H9 (cell line): Measurements from ENCODE around the gene ASIC4. TPM values are rescaled to one million over a fixed set of nuclear protein-coding genes. Genes with fewer than 3 reads are reported as not detected.

ENCODE experiments used
- DNase-seq: peaks from one replicate; pipeline ENCODE4 v3.0.0-alpha.2; 2017
- H2AFZ ChIP-seq: one replicate; pipeline ENCODE4 v1.6.1; 2013; ENCODE audit warnings: mild to moderate bottlenecking, low read length, control low read depth, moderate library complexity
- H2AK5ac ChIP-seq: 2 replicates; pipeline ENCODE4 v1.6.1; 2013; ENCODE audit warnings: low read length, control low read depth, mixed read lengths; ENCODE audit not compliant: insufficient read length
- H2BK120ac ChIP-seq: one replicate; pipeline ENCODE4 v1.6.1; 2013; ENCODE audit warnings: low read depth, mild to moderate bottlenecking, low read length, control low read depth, inconsistent platforms; ENCODE audit not compliant: poor library complexity, severe bottlenecking
- H2BK12ac ChIP-seq: 2 replicates; pipeline ENCODE4 v1.6.1; 2013; ENCODE audit warnings: low read length, control low read depth, mixed read lengths, low read depth; ENCODE audit not compliant: insufficient read length
- H2BK15ac ChIP-seq: 2 replicates; pipeline ENCODE4 v1.6.1; 2013; ENCODE audit warnings: low read depth, low read length, control low read depth
- H2BK20ac ChIP-seq: one replicate; pipeline ENCODE4 v1.6.1; 2013; ENCODE audit warnings: low read depth, mild to moderate bottlenecking, low read length, control low read depth, inconsistent platforms; ENCODE audit not compliant: poor library complexity, severe bottlenecking
- H2BK5ac ChIP-seq: 2 replicates; pipeline ENCODE4 v1.6.1; 2013; ENCODE audit warnings: low read length, control low read depth, mixed read lengths; ENCODE audit not compliant: insufficient read length
- H3K14ac ChIP-seq: 2 replicates; pipeline ENCODE4 v1.6.1; 2013; ENCODE audit warnings: low read length, control low read depth; ENCODE audit not compliant: insufficient read depth
- H3K18ac ChIP-seq: 2 replicates; pipeline ENCODE4 v1.6.1; 2013; ENCODE audit warnings: low read depth, mild to moderate bottlenecking, mixed read lengths, low read length, control low read depth; ENCODE audit not compliant: insufficient read length
- H3K23ac ChIP-seq: 2 replicates; pipeline ENCODE4 v1.6.1; 2013; ENCODE audit warnings: low read length, control low read depth, mixed read lengths, low read depth; ENCODE audit not compliant: insufficient read length
- H3K23me2 ChIP-seq: 2 replicates; pipeline ENCODE4 v1.6.1; 2013; ENCODE audit warnings: low read depth, mild to moderate bottlenecking, mixed read lengths, low read length, control low read depth; ENCODE audit not compliant: insufficient read length, poor library complexity, severe bottlenecking
- H3K27ac ChIP-seq: 2 replicates; pipeline ENCODE4 v1.5.1; 2013; ENCODE audit warnings: low read length, control low read depth, mixed read lengths, low read depth; ENCODE audit not compliant: insufficient read length
- H3K27me3 ChIP-seq: 2 replicates; pipeline ENCODE4 v1.6.1; 2013; ENCODE audit warnings: low read length, control low read depth, inconsistent platforms; ENCODE audit not compliant: insufficient read depth
- H3K4ac ChIP-seq: 2 replicates; pipeline ENCODE4 v1.6.1; 2013; ENCODE audit warnings: low read depth, mild to moderate bottlenecking, control low read depth, inconsistent platforms, low read length, moderate library complexity
- H3K4me1 ChIP-seq: 2 replicates; pipeline ENCODE4 v1.6.1; 2013; ENCODE audit warnings: low read length, control low read depth, inconsistent platforms; ENCODE audit not compliant: insufficient read depth
- H3K4me2 ChIP-seq: 2 replicates; pipeline ENCODE4 v1.6.1; 2013; ENCODE audit warnings: low read length, control low read depth, mixed read lengths; ENCODE audit not compliant: insufficient read length, insufficient read depth
- H3K56ac ChIP-seq: 2 replicates; pipeline ENCODE4 v1.6.1; 2013; ENCODE audit warnings: low read depth, mild to moderate bottlenecking, mixed read lengths, low read length, control low read depth; ENCODE audit not compliant: insufficient read length
- H3K79me1 ChIP-seq: 2 replicates; pipeline ENCODE4 v1.6.1; 2013; ENCODE audit warnings: low read depth, mild to moderate bottlenecking, moderate library complexity, low read length, control low read depth, inconsistent platforms; ENCODE audit not compliant: insufficient read depth, poor library complexity, severe bottlenecking
- H3K79me2 ChIP-seq: 2 replicates; pipeline ENCODE4 v1.6.1; 2013; ENCODE audit warnings: low read length, control low read depth, inconsistent platforms; ENCODE audit not compliant: insufficient read depth
- H3K9ac ChIP-seq: 2 replicates; pipeline ENCODE4 v1.6.1; 2013; ENCODE audit warnings: low read length, control low read depth, mixed read lengths; ENCODE audit not compliant: insufficient read length; ENCODE audit errors: extremely low read depth
- H3K9me3 ChIP-seq: one replicate; pipeline ENCODE4 v1.6.1; 2013; ENCODE audit warnings: low read depth, low read length, inconsistent platforms; ENCODE audit not compliant: control insufficient read depth
- H3T11ph ChIP-seq: one replicate; pipeline ENCODE4 v1.6.1; 2013; ENCODE audit warnings: mild to moderate bottlenecking, low read length, control low read depth, inconsistent platforms
- H4K20me1 ChIP-seq: one replicate; pipeline ENCODE4 v1.6.1; 2013; ENCODE audit not compliant: control insufficient read depth, insufficient read length, insufficient read depth
- H4K5ac ChIP-seq: 2 replicates; pipeline ENCODE4 v1.6.1; 2013; ENCODE audit warnings: low read depth, mild to moderate bottlenecking, mixed read lengths, low read length, control low read depth; ENCODE audit not compliant: insufficient read length
- H4K8ac ChIP-seq: replicated peaks from 2 replicates; pipeline ENCODE4 v1.6.1; 2013; ENCODE audit warnings: low read length, control low read depth, mixed read lengths, low read depth; ENCODE audit not compliant: insufficient read length
- H4K91ac ChIP-seq: 2 replicates; pipeline ENCODE4 v1.6.1; 2013; ENCODE audit warnings: low read depth, mild to moderate bottlenecking, moderate library complexity, mixed read lengths, low read length, control low read depth; ENCODE audit not compliant: insufficient read length
- H3K27ac Mint-ChIP-seq, 3 experiments: 2 replicates in 2 of 3; 3 replicates in 1 of 3; pipeline ENCODE4 v1.8.0; 2020 to 2021; ENCODE audit warnings: mixed read lengths in 3 of 3, mild to moderate bottlenecking in 1 of 3, moderate library complexity in 1 of 3
- H3K27me3 Mint-ChIP-seq: 2 replicates; pipeline ENCODE4 v1.8.0; 2021; ENCODE audit warnings: low read depth, mild to moderate bottlenecking, moderate library complexity, mixed read lengths
- H3K36me3 Mint-ChIP-seq, 3 experiments: 2 replicates in 2 of 3; 3 replicates in 1 of 3; pipeline ENCODE4 v1.8.0; 2020 to 2021; ENCODE audit warnings: low read depth in 3 of 3, mixed read lengths in 3 of 3; ENCODE audit not compliant: insufficient read depth in 1 of 3
- H3K4me1 Mint-ChIP-seq, 2 experiments: 2 replicates each; pipeline ENCODE4 v1.8.0; 2020; ENCODE audit warnings: mixed read lengths in 2 of 2
- H3K4me3 Mint-ChIP-seq, 2 experiments: 2 replicates in 1 of 2; 3 replicates in 1 of 2; pipeline ENCODE4 v1.8.0; 2020 to 2021; ENCODE audit warnings: mild to moderate bottlenecking in 2 of 2, mixed read lengths in 2 of 2, moderate library complexity in 1 of 2
- H3K9me3 Mint-ChIP-seq, 2 experiments: 2 replicates in 1 of 2; 3 replicates in 1 of 2; pipeline ENCODE4 v1.8.0; 2020; ENCODE audit warnings: mild to moderate bottlenecking in 2 of 2, mixed read lengths in 2 of 2, moderate library complexity in 1 of 2
- CTCF ChIP-seq: fragments of 200-600 bp; sonication (generic); conservative IDR thresholded peaks from 3 replicates; pipeline ENCODE4 v1.8.0; 2021; ENCODE audit warnings: antibody characterized with exemption, mild to moderate bottlenecking
- WGBS: extraction: QIAGEN DNeasy Blood & Tissue Kit; methylation state at CpG from one replicate; pipeline ENCODE4 v1.1.7; 2013; ENCODE audit warnings: missing lambda C conversion rate, low lambda C conversion rate, mixed read lengths; ENCODE audit not compliant: insufficient read length; ENCODE audit errors: extremely low coverage; 5-methylcytosine and 5-hydroxymethylcytosine counted together
- total RNA-seq: library from RNA; stranded (reverse); gene quantifications from 2 replicates; pipeline ENCODE4 v1.2.1, GENCODE V29; 2021

Gene ASIC4
- total RNA-seq, 1 experiment from 2014 or later, result 0.37 TPM

GRCh38 chr2:219531639-219532377 is 17.5 kb downstream of the ASIC4 start:
- WGBS, result no CpG with 5 or more reads among the region's 20 CpGs

More at GRCh38 chr2:219531639-219532377, 17.5 kb downstream of the ASIC4 start:
- no peak overlapping the region for H3K4me2 ChIP-seq
- no peak overlapping the region for H2BK5ac ChIP-seq
- H3K9me3 ChIP-seq, result no peaks in the 10 kb centered on the region
- no peak overlapping the region for H3K4ac ChIP-seq
- no peak overlapping the region for H2AFZ ChIP-seq
- no peak overlapping the region for H3K18ac ChIP-seq
- no peak overlapping the region for H3T11ph ChIP-seq
- H2BK15ac ChIP-seq, result no peak overlapping the region
- H3K36me3 Mint-ChIP-seq, result no peaks in the 10 kb centered on the region
- H2BK120ac ChIP-seq, result no peak overlapping the region
- H4K5ac ChIP-seq, result no peak overlapping the region
- no peak overlapping the region; the same call in 1 of the 2 replicates for H3K14ac ChIP-seq
- H3K4me3 Mint-ChIP-seq, result no peak overlapping the region; a peak in 1 of 5 replicates
- H3K79me1 ChIP-seq, result no peaks in the 10 kb centered on the region
- peak overlapping the region in 1 of 3 experiments; percentile 14; a peak in 1 of 7 replicates for H3K27ac Mint-ChIP-seq
- H2BK12ac ChIP-seq, result no peak overlapping the region
- no peak for TF ChIP-seq CTCF
- no peak for DNase-seq
- H3K27me3 ChIP-seq, result no peaks in the 10 kb centered on the region; the same call in 1 of the 2 replicates
- H3K4me1 Mint-ChIP-seq, result peaks cover 24 to 30% of the 10 kb centered on the region in 2 experiments
- H2AK5ac ChIP-seq, result no peak overlapping the region
- H3K23me2 ChIP-seq, result peaks cover 3% of the 10 kb centered on the region
- H3K56ac ChIP-seq, result no peak overlapping the region
- no peak overlapping the region for H4K8ac ChIP-seq
- no peak overlapping the region for H3K23ac ChIP-seq
- H3K9ac ChIP-seq, result no peak overlapping the region
- H4K91ac ChIP-seq, result no peak overlapping the region
- no peak overlapping the region for H3K27ac ChIP-seq
- peaks cover 56% of the 10 kb centered on the region for H3K27me3 Mint-ChIP-seq
- no peak overlapping the region for H2BK20ac ChIP-seq
- no peaks in the 10 kb centered on the region for H3K4me1 ChIP-seq
- H3K9me3 Mint-ChIP-seq, result no peaks in the 10 kb centered on the region; a peak in 2 of 5 replicates
- no peaks in the 10 kb centered on the region for H4K20me1 ChIP-seq
- no peaks in the 10 kb centered on the region for H3K79me2 ChIP-seq
